K562 (cell line): ENCODE results near the gene MLLT11. TPM values are rescaled to one million over a fixed set of nuclear protein-coding genes. Genes with fewer than 3 reads are reported as not detected.

Experiments used
- ATF4 ChIP-seq: fragments of 450-650 bp; formaldehyde crosslinking; IDR thresholded peaks from 2 replicates; pipeline ENCODE4 v1.4.0; 2022; ENCODE audit warnings: mild to moderate bottlenecking, moderate library complexity
- CGGBP1 ChIP-seq: fragments of 250-450 bp; sonication (Bioruptor Pico); IDR thresholded peaks from 2 replicates; pipeline ENCODE4 v1.9.0; 2021; ENCODE audit warnings: mild to moderate bottlenecking
- CREM ChIP-seq: IDR thresholded peaks from 2 replicates; pipeline ENCODE4 v1.6.1; 2014; ENCODE audit warnings: antibody characterized with exemption, low read depth
- ELF4 ChIP-seq: fragments of 450-650 bp; formaldehyde crosslinking; IDR thresholded peaks from 2 replicates; pipeline ENCODE4 v1.4.0; 2022; ENCODE audit warnings: missing genetic modification characterization
- ESRRA ChIP-seq: fragments of 450-650 bp; IDR thresholded peaks from 2 replicates; pipeline ENCODE4 v1.6.1; 2014; ENCODE audit warnings: low read depth, mild to moderate bottlenecking, moderate library complexity, borderline replicate concordance
- ETS1 ChIP-seq: conservative IDR thresholded peaks from 2 replicates; pipeline ENCODE4 v1.6.1; 2011; ENCODE audit warnings: low read depth, mild to moderate bottlenecking, low read length; ENCODE audit not compliant: control insufficient read depth
- GABPB2 ChIP-seq: fragments of 250-450 bp; sonication (Bioruptor Pico); conservative IDR thresholded peaks from 2 replicates; pipeline ENCODE4 v1.5.1; 2021; ENCODE audit warnings: mild to moderate bottlenecking
- HCFC1 ChIP-seq: IDR thresholded peaks from 2 replicates; pipeline ENCODE4 v1.6.1; 2012; ENCODE audit warnings: low read depth, low read length, improper control_type of control experiment
- MCM3 ChIP-seq: fragments of 450-650 bp; IDR thresholded peaks from 2 replicates; pipeline ENCODE4 v1.6.1; 2016
- SRF ChIP-seq, 2 experiments: fragments of 250-450, 450-650 bp in 1 of 2; sonication (Bioruptor Pico) in 1 of 2; sonication (generic) in 1 of 2; formaldehyde crosslinking; IDR thresholded peaks; 2 replicates each; pipeline versions ENCODE4 v1.5.0 to v1.5.1; 2020 to 2022; ENCODE audit warnings: mild to moderate bottlenecking in 1 of 2, missing genetic modification reagents in 1 of 2
- TCF7 ChIP-seq: sonication (generic); IDR thresholded peaks from 2 replicates; pipeline ENCODE4 v1.6.1; 2016; ENCODE audit warnings: antibody characterized with exemption, borderline replicate concordance
- THAP12 ChIP-seq: fragments of 250-450 bp; sonication (Bioruptor Pico); IDR thresholded peaks from 2 replicates; pipeline ENCODE4 v1.9.0; 2021; ENCODE audit warnings: mild to moderate bottlenecking, inconsistent platforms
- VEZF1 ChIP-seq: fragments of 200-800 bp; sonication (Bioruptor generic); IDR thresholded peaks from 2 replicates; pipeline ENCODE4 v1.6.1; 2017; ENCODE audit warnings: missing genetic modification characterization, missing compliant biosample characterization
- ZBTB43 ChIP-seq: sonication (generic); formaldehyde crosslinking; IDR thresholded peaks from 2 replicates; pipeline ENCODE4 v1.8.0; 2023; ENCODE audit warnings: mild to moderate bottlenecking, missing genetic modification reagents
- ZFX ChIP-seq: sonication (generic); formaldehyde crosslinking; IDR thresholded peaks from 2 replicates; pipeline ENCODE4 v1.8.0; 2022; ENCODE audit warnings: mild to moderate bottlenecking, missing genetic modification reagents, moderate library complexity
- ZNF384 ChIP-seq: IDR thresholded peaks from 2 replicates; pipeline ENCODE4 v1.6.1; 2012; ENCODE audit warnings: low read depth, low read length, improper control_type of control experiment
- polyA plus RNA-seq, 8 experiments: library from polyadenylated mRNA; depleted of rRNA in 4 of 8; stranded (reverse) in 5 of 8; unstranded in 3 of 8; fragments of >200 nt; fragmentation: Nextera tagmentation in 2 of 8; fragmentation: Illumina TruSeq in 1 of 8; extraction: Ambion mirVana in 2 of 8; extraction: Trizol in 1 of 8; gene quantifications; 2 replicates each; pipeline versions ENCODE4 v1.2.1 to v1.2.3, GENCODE V29; 2011 to 2014; ENCODE audit warnings: inconsistent platforms in 1 of 8, missing spikeins in 1 of 8
- total RNA-seq, 7 experiments: library from RNA; depleted of rRNA in 6 of 7; stranded (reverse); fragments of >200 nt in 6 of 7; fragmentation: Illumina TruSeq in 2 of 7; extraction: Trizol in 2 of 7; gene quantifications; 2 replicates each; pipeline versions ENCODE4 v1.2.1 to v1.2.3, GENCODE V29; 2011 to 2021; ENCODE audit warnings: low replicate concordance in 1 of 7

The MLLT11 gene
- total and polyA plus RNA-seq, 9 of the 15 experiments (the other 6 are each of a cell fraction or from before 2014, with no cell fraction given): 12.1 to 91.0 (median 22.0) TPM

- TF ChIP-seq ETS1 (peak; percentile 86), ELF4 (0 out of 2 replicates have a peak, but pooled peaks have one; percentile 29), CREM (peak; percentile 78), ZNF384 (peak; percentile 13; the same call in 1 of the 2 replicates), HCFC1 (peak; percentile 60; the same call in 1 of the 2 replicates), THAP12 (CRISPR knock-in tag) (peak; percentile 91), TCF7 (peak; percentile 31; the same call in 1 of the 2 replicates), ZFX (CRISPR knock-in tag) (peak; percentile 72), GABPB2 (CRISPR knock-in tag) (no peak), ESRRA (peak; percentile 66; the same call in 1 of the 2 replicates), SRF (CRISPR knock-in tag; IDR thresholded peaks at IDR 0.05) (0 out of 4 replicates have a peak, but pooled peaks of 1 of the 2 experiments have one; percentile 12), ATF4 (CRISPR knock-in tag) (0 out of 2 replicates have a peak, but pooled peaks have one; percentile 32), CGGBP1 (CRISPR knock-in tag) (no peak), ZBTB43 (CRISPR knock-in tag) (0 out of 2 replicates have a peak, but pooled peaks have one; percentile 51), MCM3 (no peak), VEZF1 (CRISPR knock-in tag) (peak; percentile 82)
Observed at GRCh38 chr1:151059109-151060006, 839 bp upstream of the MLLT11 start, which contains the start of gene CDC42SE1 (continued).
